Epithelial cell of esophagus (primary cell): ENCODE measurements around the gene ZDHHC17.

Experiments used
- DNase-seq: peaks from one replicate; pipeline ENCODE4 v3.0.0; 2010; ENCODE audit warnings: low read depth
- H3K4me3 ChIP-seq: 2 replicates; pipeline ENCODE4 v1.5.1; 2011; ENCODE audit warnings: mild to moderate bottlenecking, low read length, control low read depth
- TF ChIP-seq, protein P1 (sequence below): IDR thresholded peaks from 2 replicates; pipeline ENCODE4 v1.5.1; 2011; ENCODE audit warnings: low read depth, mild to moderate bottlenecking, low read length, control low read depth, inconsistent platforms; ENCODE audit not compliant: insufficient read depth; ENCODE audit errors: missing control alignments

Gene ZDHHC17

DNA sequence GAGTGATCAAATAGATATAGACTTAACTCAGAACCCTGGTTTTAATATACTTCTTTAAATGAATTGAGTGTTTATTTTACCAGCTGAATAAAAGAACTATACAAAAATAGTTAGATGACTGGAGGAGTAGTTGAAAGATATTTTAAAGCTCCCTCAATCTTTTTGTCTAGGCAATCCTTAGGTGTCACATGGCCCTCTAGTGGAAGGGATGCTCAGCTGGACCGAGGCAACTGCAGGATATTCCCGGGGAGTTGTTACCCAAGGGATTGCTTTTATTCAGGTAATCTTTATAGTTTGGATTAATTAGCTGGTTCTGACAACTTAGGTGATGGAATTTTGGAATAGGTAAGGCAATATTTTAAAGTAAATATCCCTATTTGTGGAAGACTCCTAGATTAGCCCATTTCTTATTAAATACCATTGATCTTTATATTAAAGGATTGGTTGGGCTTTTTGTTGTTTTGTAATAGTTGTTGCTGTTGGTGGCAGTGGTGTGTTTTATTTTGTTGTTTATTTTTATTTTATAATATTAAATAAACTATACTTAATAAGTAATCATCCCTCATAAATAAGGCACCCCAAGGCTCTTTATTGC is 57.1 kb downstream of the ZDHHC17 start:
- TF ChIP-seq, protein P1, sequence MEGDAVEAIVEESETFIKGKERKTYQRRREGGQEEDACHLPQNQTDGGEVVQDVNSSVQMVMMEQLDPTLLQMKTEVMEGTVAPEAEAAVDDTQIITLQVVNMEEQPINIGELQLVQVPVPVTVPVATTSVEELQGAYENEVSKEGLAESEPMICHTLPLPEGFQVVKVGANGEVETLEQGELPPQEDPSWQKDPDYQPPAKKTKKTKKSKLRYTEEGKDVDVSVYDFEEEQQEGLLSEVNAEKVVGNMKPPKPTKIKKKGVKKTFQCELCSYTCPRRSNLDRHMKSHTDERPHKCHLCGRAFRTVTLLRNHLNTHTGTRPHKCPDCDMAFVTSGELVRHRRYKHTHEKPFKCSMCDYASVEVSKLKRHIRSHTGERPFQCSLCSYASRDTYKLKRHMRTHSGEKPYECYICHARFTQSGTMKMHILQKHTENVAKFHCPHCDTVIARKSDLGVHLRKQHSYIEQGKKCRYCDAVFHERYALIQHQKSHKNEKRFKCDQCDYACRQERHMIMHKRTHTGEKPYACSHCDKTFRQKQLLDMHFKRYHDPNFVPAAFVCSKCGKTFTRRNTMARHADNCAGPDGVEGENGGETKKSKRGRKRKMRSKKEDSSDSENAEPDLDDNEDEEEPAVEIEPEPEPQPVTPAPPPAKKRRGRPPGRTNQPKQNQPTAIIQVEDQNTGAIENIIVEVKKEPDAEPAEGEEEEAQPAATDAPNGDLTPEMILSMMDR: peak; percentile 82
- peak; percentile 55 for DNase-seq
- no peak overlapping the region for H3K4me3 ChIP-seq

DNA sequence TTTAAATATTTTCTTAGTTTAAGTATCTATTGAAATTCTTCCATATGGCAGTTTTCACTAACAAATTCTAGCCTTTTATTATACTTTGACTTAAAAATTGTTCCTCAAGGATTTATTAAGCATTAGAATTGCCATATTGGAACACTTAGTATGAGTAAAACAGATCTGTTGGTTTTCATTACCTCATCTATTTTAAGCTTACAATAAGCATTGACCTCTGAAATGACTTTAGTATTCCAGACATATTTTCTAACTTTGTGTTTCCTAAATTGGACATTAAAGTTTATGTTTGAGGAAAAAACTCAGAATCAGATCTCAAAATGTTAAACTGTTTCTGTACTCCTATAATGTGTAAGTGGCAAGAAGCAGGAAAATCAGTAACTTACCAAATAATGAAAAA is 66.5 kb downstream of the ZDHHC17 start:
- TF ChIP-seq, protein P1: no peak
- DNase-seq: no peak
- no peak overlapping the region for H3K4me3 ChIP-seq

DNA sequence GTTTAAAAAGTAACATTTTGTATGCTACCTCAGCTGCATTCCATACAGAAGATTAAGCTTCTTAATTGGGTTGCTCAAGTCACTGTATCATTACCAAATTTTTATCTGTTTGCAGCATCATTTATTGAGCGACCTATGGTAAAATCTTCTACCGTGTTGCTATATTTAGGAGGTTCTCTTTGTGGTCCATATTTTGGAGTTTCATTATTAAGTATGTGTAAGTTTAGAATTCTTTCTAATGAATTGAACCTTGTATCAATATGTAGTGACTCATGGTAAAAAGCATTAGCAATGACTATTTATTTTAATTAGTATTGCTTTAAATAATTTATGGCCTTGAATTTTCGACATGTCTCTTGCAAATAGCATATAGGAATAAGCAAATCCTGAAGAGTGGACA is 72.7 kb downstream of the ZDHHC17 start:
- TF ChIP-seq, protein P1: no peak
- no peak for DNase-seq
- no peak overlapping the region for H3K4me3 ChIP-seq

DNA sequence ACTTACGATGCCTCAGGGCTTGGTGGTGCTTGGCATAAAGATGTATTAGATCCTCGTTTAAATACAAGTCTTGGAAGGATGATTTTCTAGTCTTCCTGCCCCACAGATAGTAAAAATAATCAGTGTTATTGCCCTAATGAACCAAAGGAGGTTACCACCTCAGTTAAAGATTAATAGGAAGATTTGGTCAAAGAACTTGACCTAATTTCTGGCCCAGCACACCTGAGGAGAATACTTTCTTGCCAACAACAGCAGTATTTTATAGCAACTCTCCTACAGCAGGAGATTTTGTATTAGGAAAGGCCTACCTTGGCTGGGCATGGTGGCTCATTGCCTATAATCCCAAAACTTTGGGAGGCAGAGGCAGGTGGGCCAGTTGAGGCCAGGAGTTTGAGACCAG is 83.3 kb downstream of the ZDHHC17 start:
- TF ChIP-seq, protein P1: no peak
- no peak for DNase-seq
- H3K4me3 ChIP-seq: no peak overlapping the region

DNA sequence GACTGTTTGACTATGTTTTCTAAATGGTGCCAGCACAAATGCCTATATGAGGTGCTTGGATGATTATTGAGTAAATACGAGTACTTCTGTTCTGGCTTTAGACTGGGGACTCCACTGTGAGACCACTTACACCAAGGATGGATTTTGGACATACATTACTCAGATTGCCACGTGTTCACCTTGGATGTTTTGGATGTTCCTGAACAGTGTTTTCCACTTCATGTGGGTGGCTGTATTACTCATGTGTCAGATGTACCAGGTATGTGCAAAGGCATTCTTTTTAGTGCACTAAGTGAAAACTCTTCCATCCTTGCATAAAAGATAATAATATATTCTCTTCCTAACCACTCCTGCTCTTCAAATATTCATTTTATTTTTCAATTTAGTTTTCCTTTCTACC is 84.2 kb downstream of the ZDHHC17 start:
- TF ChIP-seq, protein P1: no peak
- DNase-seq: peak; percentile 24

DNA sequence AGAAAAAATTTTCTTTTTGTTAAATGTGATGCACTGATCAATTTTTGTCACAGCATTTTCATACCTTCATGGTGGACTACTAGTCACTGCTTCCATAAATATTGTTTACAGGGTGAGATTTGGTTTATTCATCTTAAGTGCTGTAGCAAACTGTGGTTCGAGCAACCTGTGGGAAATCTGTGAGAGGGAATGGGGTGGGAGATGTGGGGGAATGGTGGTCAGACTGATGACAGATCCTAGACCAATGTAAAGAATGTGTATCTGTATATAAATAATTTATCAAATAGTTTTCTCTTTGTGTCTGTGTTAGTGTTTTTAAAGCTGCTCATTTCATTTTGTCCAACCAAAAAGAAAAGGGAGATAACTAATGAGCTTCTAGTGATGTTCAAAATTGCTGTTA is 88.2 kb downstream of the ZDHHC17 start:
- TF ChIP-seq, protein P1: no peak
- no peak for DNase-seq
- H3K4me3 ChIP-seq: no peak overlapping the region

More for the DNA sequence above, 84.2 kb downstream of the ZDHHC17 start:
- no peak overlapping the region for H3K4me3 ChIP-seq

DNA sequence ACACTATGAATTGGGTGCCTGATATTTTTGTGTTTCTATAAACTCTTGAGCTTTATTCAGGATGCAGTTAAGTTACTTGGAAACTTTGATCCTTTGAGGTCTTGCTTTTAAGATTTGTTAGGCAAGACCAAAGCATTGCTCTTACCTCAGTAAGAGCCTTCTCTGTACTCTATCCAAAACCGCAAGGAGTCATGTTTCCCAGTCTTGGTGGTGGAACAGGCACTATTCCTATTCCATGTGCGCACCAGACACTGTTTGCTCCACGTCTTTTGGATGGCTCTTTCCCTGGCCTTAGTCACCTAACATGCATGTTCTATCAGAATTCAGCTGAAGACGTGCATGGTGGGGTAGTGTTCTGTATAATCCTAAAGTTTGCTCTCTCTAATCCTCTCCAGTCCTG is 91.4 kb downstream of the ZDHHC17 start:
- DNase-seq: no peak
- TF ChIP-seq, protein P1: no peak
- no peak overlapping the region for H3K4me3 ChIP-seq
